Ascending aorta (tissue), 2 donors: ENCODE measurements around the gene MEGF11. TPM values are rescaled to one million over a fixed set of nuclear protein-coding genes. Genes with fewer than 3 reads are reported as not detected.

ENCODE experiments used
- DNase-seq, 2 donors: peaks; one replicate each; pipeline ENCODE4 v3.0.0-alpha.2; 2019; ENCODE audit warnings: low spot score in 2 of 2
- H3K27ac ChIP-seq, 2 donors: fragments of 200-600 bp; sonication (generic); one replicate each; pipeline ENCODE4 v1.5.1; 2016 to 2017; ENCODE audit warnings: mild to moderate bottlenecking in 1 of 2
- H3K27me3 ChIP-seq: fragments of 200-600 bp; sonication (generic); one replicate; pipeline ENCODE4 v1.5.1; 2017
- H3K36me3 ChIP-seq, 2 donors: fragments of 200-600 bp; sonication (generic); one replicate each; pipeline ENCODE4 v1.5.1; 2016
- H3K4me1 ChIP-seq, 2 donors: fragments of 200-600 bp; sonication (generic); one replicate each; pipeline ENCODE4 v1.5.1; 2016 to 2017; ENCODE audit warnings: mild to moderate bottlenecking in 1 of 2
- H3K4me3 ChIP-seq, 2 donors: fragments of 200-600 bp; sonication (generic); one replicate each; pipeline ENCODE4 v1.5.1; 2016 to 2017; ENCODE audit warnings: mild to moderate bottlenecking in 1 of 2
- H3K9me3 ChIP-seq, 2 donors: fragments of 200-600 bp; sonication (generic); one replicate each; pipeline ENCODE4 v1.5.1; 2016
- intact Hi-C: fragments of 100-400 bp; cut with DNase I; formaldehyde crosslinking; loops from one replicate; pipeline ENCODE4 v1.15.1; 2023
- total RNA-seq: library from RNA; depleted of rRNA; stranded (reverse); fragments of >200 nt; gene quantifications from one replicate; pipeline ENCODE4 v1.1.0, GENCODE V29; 2016
- TF ChIP-seq, protein P1 (sequence below), 3 experiments: fragments of 200-600 bp in 2 of 3; fragments of 450-650 bp in 1 of 3; sonication (generic) in 2 of 3; IDR thresholded peaks; one replicate each; pipeline ENCODE4 v1.5.1; 2016 to 2019; ENCODE audit warnings: antibody characterized with exemption in 3 of 3, mild to moderate bottlenecking in 1 of 3, moderate library complexity in 1 of 3

Gene MEGF11
- total RNA-seq, 1 donor from 2014 or later, result not detected

GRCh38 chr15:66180531-66181097, 72.9 kb downstream of the MEGF11 start:
- Histone ChIP-seq H3K9me3 (no peaks in the 10 kb centered on the region), H3K27ac (no peak overlapping the region), H3K4me1 (no peaks in the 10 kb centered on the region), H3K36me3 (no peaks in the 10 kb centered on the region), H3K27me3 (no peaks in the 10 kb centered on the region), H3K4me3 (no peak overlapping the region)
- DNase-seq, result no peak
- TF ChIP-seq, protein P1, sequence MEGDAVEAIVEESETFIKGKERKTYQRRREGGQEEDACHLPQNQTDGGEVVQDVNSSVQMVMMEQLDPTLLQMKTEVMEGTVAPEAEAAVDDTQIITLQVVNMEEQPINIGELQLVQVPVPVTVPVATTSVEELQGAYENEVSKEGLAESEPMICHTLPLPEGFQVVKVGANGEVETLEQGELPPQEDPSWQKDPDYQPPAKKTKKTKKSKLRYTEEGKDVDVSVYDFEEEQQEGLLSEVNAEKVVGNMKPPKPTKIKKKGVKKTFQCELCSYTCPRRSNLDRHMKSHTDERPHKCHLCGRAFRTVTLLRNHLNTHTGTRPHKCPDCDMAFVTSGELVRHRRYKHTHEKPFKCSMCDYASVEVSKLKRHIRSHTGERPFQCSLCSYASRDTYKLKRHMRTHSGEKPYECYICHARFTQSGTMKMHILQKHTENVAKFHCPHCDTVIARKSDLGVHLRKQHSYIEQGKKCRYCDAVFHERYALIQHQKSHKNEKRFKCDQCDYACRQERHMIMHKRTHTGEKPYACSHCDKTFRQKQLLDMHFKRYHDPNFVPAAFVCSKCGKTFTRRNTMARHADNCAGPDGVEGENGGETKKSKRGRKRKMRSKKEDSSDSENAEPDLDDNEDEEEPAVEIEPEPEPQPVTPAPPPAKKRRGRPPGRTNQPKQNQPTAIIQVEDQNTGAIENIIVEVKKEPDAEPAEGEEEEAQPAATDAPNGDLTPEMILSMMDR (IDR thresholded peaks at IDR 0.05), result no peak
- intact Hi-C loops, result no loop called here

GRCh38 chr15:66178531-66178910, 75.0 kb downstream of the MEGF11 start:
- TF ChIP-seq, protein P1 (IDR thresholded peaks at IDR 0.05), result no peak
- no peak overlapping the region for H3K4me3 ChIP-seq
- intact Hi-C loops, result no loop called here
- no peak for DNase-seq
- H3K36me3 ChIP-seq, result no peaks in the 10 kb centered on the region
- H3K9me3 ChIP-seq, result no peaks in the 10 kb centered on the region
- no peaks in the 10 kb centered on the region for H3K27me3 ChIP-seq
- no peaks in the 10 kb centered on the region for H3K4me1 ChIP-seq
- no peak overlapping the region for H3K27ac ChIP-seq

DNA sequence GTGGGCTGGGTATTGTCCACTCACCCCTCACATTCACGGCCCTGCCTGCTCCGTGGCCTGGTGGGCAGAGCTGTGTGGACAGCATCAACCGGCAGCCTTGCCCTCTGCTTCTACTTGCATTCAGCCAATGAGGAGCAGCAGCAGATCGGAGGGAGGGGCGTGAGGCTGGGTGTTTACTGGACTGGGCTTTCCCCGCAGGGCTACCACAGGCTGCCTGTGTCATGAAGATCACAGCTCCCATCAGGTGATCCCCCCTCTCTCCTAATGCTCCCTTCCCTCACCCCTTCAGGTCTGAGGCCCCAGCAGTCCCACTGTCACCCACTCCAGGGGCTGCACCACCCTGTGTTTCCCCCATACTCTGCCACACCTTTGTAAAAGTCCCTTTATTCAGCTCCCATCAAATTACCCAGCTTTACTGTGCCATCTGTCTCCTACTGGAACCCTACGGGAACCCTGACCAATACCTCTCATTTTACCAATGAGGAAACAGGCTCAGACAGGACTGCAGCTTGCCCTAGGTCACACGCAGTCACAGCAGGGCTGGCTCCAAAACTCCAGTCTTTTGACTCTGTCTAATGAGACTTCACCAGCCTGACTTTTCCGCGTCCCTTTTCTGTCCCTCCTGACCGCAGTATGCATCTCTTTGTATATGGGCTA, 81.1 kb downstream of the MEGF11 start:
- Histone ChIP-seq H3K4me1 (no peaks in the 10 kb centered on the region), H3K27me3 (no peaks in the 10 kb centered on the region), H3K9me3 (no peaks in the 10 kb centered on the region), H3K4me3 (no peak overlapping the region), H3K27ac (no peak overlapping the region), H3K36me3 (no peaks in the 10 kb centered on the region)
- DNase-seq, result no peak
- TF ChIP-seq, protein P1 (IDR thresholded peaks at IDR 0.05), result no peak
- intact Hi-C loops, result no loop called here

DNA sequence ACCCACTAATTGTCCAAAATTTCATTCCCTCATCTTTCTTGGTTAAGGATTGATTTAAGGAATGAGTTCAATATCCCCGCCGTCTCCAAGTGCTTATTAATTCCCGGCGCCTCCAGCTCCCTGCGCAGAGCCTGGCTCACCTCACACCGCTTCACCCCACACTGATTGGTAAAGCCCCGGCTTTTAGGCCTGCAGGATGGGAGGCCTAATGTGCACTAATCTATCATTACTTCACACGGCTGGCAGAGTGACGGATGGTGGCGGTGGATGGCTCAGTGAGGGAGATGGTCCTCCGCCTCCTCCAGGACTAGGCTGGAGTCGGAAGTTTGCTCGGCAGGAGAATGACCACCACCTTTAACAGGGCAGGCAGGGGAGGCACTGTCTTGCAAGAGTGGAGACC, 81.7 kb downstream of the MEGF11 start:
- Histone ChIP-seq H3K27me3 (no peaks in the 10 kb centered on the region), H3K4me3 (no peak overlapping the region), H3K4me1 (no peaks in the 10 kb centered on the region), H3K9me3 (no peaks in the 10 kb centered on the region), H3K36me3 (no peaks in the 10 kb centered on the region), H3K27ac (no peak overlapping the region)
- intact Hi-C loops, result no loop called here
- DNase-seq, result no peak
- TF ChIP-seq, protein P1 (IDR thresholded peaks at IDR 0.05), result no peak

DNA sequence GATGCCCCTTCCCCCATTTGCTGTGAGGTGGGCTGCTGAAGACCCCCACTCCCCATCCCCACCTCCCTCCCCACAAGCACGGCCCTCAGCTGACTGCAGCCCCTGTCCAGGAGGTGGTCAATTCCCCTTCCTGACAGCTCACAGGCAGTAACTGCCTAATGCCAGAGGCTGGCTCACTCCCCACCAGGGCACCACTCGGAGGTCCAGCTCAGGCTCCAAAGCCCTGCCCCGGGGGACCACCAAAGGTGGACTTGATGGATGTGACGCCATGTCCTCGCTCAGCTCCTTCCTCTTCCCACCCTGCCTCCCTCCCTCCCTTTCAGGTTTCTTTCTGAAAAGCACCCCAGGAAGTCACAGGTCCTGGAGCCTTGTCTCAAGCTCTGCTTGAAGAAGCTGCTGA, 82.8 kb downstream of the MEGF11 start:
- H3K9me3 ChIP-seq, result no peaks in the 10 kb centered on the region
- H3K4me1 ChIP-seq, result no peaks in the 10 kb centered on the region
- H3K4me3 ChIP-seq, result no peak overlapping the region
- H3K27ac ChIP-seq, result no peak overlapping the region
- H3K27me3 ChIP-seq, result no peaks in the 10 kb centered on the region
- TF ChIP-seq, protein P1 (IDR thresholded peaks at IDR 0.05), result no peak
- no peak for DNase-seq
- no peaks in the 10 kb centered on the region for H3K36me3 ChIP-seq
- intact Hi-C loops, result no loop called here
